NB4 (cell line): ENCODE results near the gene HDGF.
A peak's percentile ranks its signal among the peaks of the same experiment; 100 is the strongest.

ENCODE experiments used
- DNase-seq: peaks from one replicate; pipeline ENCODE4 v3.0.0; 2010; ENCODE audit warnings: low read depth
- H3K4me3 ChIP-seq: one replicate; pipeline ENCODE4 v1.5.1; 2011; ENCODE audit warnings: mild to moderate bottlenecking, low read depth, low read length, moderate library complexity
- CTCF ChIP-seq: IDR thresholded peaks from one replicate; pipeline ENCODE4 v1.5.1; 2012; ENCODE audit warnings: low read depth, low read length
- MAX ChIP-seq: IDR thresholded peaks from 2 replicates; pipeline ENCODE4 v1.6.1; 2011; ENCODE audit warnings: low read depth, low read length
- MYC ChIP-seq: IDR thresholded peaks from 2 replicates; pipeline ENCODE4 v1.6.1; 2011; ENCODE audit warnings: low read depth, low read length
- POLR2A ChIP-seq: IDR thresholded peaks from 2 replicates; pipeline ENCODE4 v1.6.1; 2011; ENCODE audit warnings: mild to moderate bottlenecking; ENCODE audit not compliant: insufficient read length; ENCODE audit errors: extremely low read depth

HDGF gene

GRCh38 chr1:156696755-156697154 is 54.7 kb downstream of the HDGF start:
- no peak overlapping the region for H3K4me3 ChIP-seq
- DNase-seq: no peak
- TF ChIP-seq POLR2A: no peak
- TF ChIP-seq MYC: no peak
- TF ChIP-seq MAX: no peak
- no peak for TF ChIP-seq CTCF

- TF ChIP-seq MAX (no peak), CTCF (no peak), MYC (no peak), POLR2A (no peak)
- H3K4me3 ChIP-seq: no peak overlapping the region
- no peak for DNase-seq
Observed at GRCh38 chr1:156694690-156694962, 56.8 kb downstream of the HDGF start.

- no peak overlapping the region for H3K4me3 ChIP-seq
- DNase-seq: no peak
- TF ChIP-seq MAX (no peak), POLR2A (no peak), CTCF (no peak), MYC (no peak)
Observed at GRCh38 chr1:156693848-156694689, 57.4 kb downstream of the HDGF start.

- DNase-seq: peak; percentile 53
- no peak for TF ChIP-seq CTCF
- TF ChIP-seq MYC: no peak
- TF ChIP-seq MAX: no peak
- TF ChIP-seq POLR2A: no peak
- H3K4me3 ChIP-seq: no peak overlapping the region
Observed at GRCh38 chr1:156692925-156693847, 58.3 kb downstream of the HDGF start.

GRCh38 chr1:156692441-156692924 is 59.0 kb downstream of the HDGF start:
- no peak for TF ChIP-seq MYC
- no peak for TF ChIP-seq POLR2A
- TF ChIP-seq MAX: no peak
- TF ChIP-seq CTCF: no peak
- DNase-seq: no peak
- H3K4me3 ChIP-seq: no peak overlapping the region
